Fibroblast of mammary gland (primary cell): ENCODE data around the gene PDGFA.

Experiments
- DNase-seq: peaks from one replicate; pipeline ENCODE4 v3.0.0-alpha.2; 2010; ENCODE audit warnings: low read depth
- H3K4me3 ChIP-seq: 2 replicates; pipeline ENCODE4 v1.5.1; 2011; ENCODE audit warnings: low read depth, mild to moderate bottlenecking, low read length, moderate library complexity; ENCODE audit not compliant: control insufficient read depth
- CTCF ChIP-seq: conservative IDR thresholded peaks from 2 replicates; pipeline ENCODE4 v1.5.1; 2011; ENCODE audit warnings: low read depth, low read length, inconsistent platforms; ENCODE audit not compliant: control insufficient read depth, insufficient read depth

Gene PDGFA

GRCh38 chr7:550881-551614 lies 31.4 kb upstream of the PDGFA start:
- no peak for DNase-seq
- no peak overlapping the region for H3K4me3 ChIP-seq
- TF ChIP-seq CTCF, result no peak

- TF ChIP-seq CTCF, result no peak
- no peak for DNase-seq
These were observed 30.4 kb upstream of the PDGFA start for GRCh38 chr7:549891-550625.

GRCh38 chr7:549066-549890 lies 29.6 kb upstream of the PDGFA start:
- H3K4me3 ChIP-seq, result no peak overlapping the region
- no peak for TF ChIP-seq CTCF
- DNase-seq, result no peak

More at GRCh38 chr7:549891-550625, 30.4 kb upstream of the PDGFA start:
- no peak overlapping the region for H3K4me3 ChIP-seq

GRCh38 chr7:548401-548800 lies 28.8 kb upstream of the PDGFA start:
- TF ChIP-seq CTCF, result no peak
- no peak overlapping the region for H3K4me3 ChIP-seq
- no peak for DNase-seq

GRCh38 chr7:545470-545869 lies 25.8 kb upstream of the PDGFA start:
- no peak for TF ChIP-seq CTCF
- DNase-seq, result no peak
- no peak overlapping the region for H3K4me3 ChIP-seq

- H3K4me3 ChIP-seq, result no peak overlapping the region
- no peak for DNase-seq
- TF ChIP-seq CTCF, result no peak
These were observed 24.9 kb upstream of the PDGFA start for GRCh38 chr7:544338-545221.
